MCF 10A (cell line): Measurements from ENCODE around the gene UBE2D2. TPM values are rescaled to one million over a fixed set of nuclear protein-coding genes. Genes with fewer than 3 reads are reported as not detected.
"Not testable (repeated sequence)": the region's sequence is repeated elsewhere in the genome, so short reads cannot be mapped to it uniquely, and the experiment has no call there.

Experiments used
- BruUV-seq: library from RNA; stranded (reverse); fragments of 400-500 nt; replicated peaks from 2 replicates; lab custom pipeline; 2021; lab: Mats Ljungman, UMichigan
- CTCF ChIA-PET: fragments of 300-600 bp; sonication (Branson Sonifier 250); formaldehyde crosslinking; extraction: SDS; loops from one replicate; lab custom pipeline; 2021; ENCODE audit warnings: antibody characterized with exemption, inconsistent platforms; lab: Yijun Ruan, JAX
- POLR2A ChIA-PET: fragments of 300-600, 350-650 bp; sonication (Branson Sonifier 250); formaldehyde crosslinking; extraction: SDS; loops from one replicate; lab custom pipeline; 2020; ENCODE audit warnings: antibody characterized with exemption, inconsistent platforms; lab: Yijun Ruan, JAX
- DNase-seq: peaks from one replicate; pipeline ENCODE4 v3.0.0-alpha.2; 2018; ENCODE audit not compliant: unreplicated experiment
- H3K27ac Mint-ChIP-seq: one replicate; pipeline ENCODE4 v1.8.0; 2022; ENCODE audit warnings: mild to moderate bottlenecking, low read depth, mixed read lengths; ENCODE audit not compliant: unreplicated experiment
- H3K27me3 Mint-ChIP-seq: one replicate; pipeline ENCODE4 v1.8.0; 2022; ENCODE audit warnings: mixed read lengths; ENCODE audit not compliant: insufficient read depth, unreplicated experiment
- H3K36me3 Mint-ChIP-seq: one replicate; pipeline ENCODE4 v1.8.0; 2022; ENCODE audit warnings: mild to moderate bottlenecking, moderate library complexity, mixed read lengths; ENCODE audit not compliant: insufficient read depth, unreplicated experiment
- H3K4me1 Mint-ChIP-seq: one replicate; pipeline ENCODE4 v1.8.0; 2022; ENCODE audit warnings: mixed read lengths; ENCODE audit not compliant: insufficient read depth, unreplicated experiment
- H3K4me3 Mint-ChIP-seq: one replicate; pipeline ENCODE4 v1.8.0; 2022; ENCODE audit warnings: mild to moderate bottlenecking, moderate library complexity, mixed read lengths; ENCODE audit not compliant: unreplicated experiment
- H3K9me3 Mint-ChIP-seq: one replicate; pipeline ENCODE4 v1.8.0; 2022; ENCODE audit warnings: mixed read lengths; ENCODE audit not compliant: unreplicated experiment
- CTCF ChIP-seq: fragments of 200-600 bp; IDR thresholded peaks from one replicate; pipeline ENCODE4 v1.8.0; 2022; ENCODE audit warnings: antibody characterized with exemption, mild to moderate bottlenecking; ENCODE audit not compliant: unreplicated experiment
- intact Hi-C: fragments of 100-400 bp; cut with micrococcal nuclease; formaldehyde crosslinking; loops from 2 replicates; pipeline ENCODE4 v1.14.1; 2022
- total RNA-seq: library from RNA; stranded (reverse); gene quantifications from 2 replicates; pipeline ENCODE4 v1.2.3, GENCODE V29; 2022

UBE2D2 gene
- total RNA-seq, 1 experiment from 2014 or later, result 306 TPM

DNA sequence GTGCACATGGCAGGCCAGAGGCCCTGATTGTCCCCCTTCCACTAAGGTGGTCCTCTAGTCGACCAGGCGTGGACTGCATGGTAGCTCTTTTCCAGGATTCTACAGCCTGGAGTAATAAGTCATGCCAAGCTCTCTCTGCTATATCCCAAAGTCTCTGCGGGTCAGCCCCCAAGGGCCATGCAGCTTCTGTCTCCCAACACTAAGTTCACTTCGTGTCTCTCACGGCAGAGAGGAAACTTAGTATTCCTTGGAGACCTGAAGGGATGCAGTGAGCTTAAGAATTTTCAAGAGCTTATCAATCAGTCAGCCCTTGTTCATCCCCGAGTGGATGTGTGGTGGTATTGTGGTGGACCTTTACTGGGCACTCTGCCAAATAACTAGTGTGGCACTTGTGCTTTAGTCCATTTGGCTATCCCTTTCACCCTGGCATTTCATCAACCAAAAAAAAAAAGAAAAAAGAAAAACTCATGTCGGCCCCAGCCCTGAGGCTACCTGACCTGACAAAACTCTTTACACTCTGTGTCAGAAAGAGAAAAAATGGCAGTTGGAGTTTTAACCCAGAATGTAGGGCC, 33.2 kb upstream of the UBE2D2 start:
- H3K4me1 Mint-ChIP-seq, H3K4me3 Mint-ChIP-seq, BruUV-seq, H3K36me3 Mint-ChIP-seq, intact Hi-C loops, H3K27ac Mint-ChIP-seq, H3K27me3 Mint-ChIP-seq, H3K9me3 Mint-ChIP-seq, DNase-seq: not testable (repeated sequence)
- POLR2A ChIA-PET, result interaction anchor here (1.1 kb wide), 1 partner anchor 11 kb away, joined by 4 read pairs; no protein-coding TSS in a partner anchor
- CTCF ChIA-PET, result interaction anchor here (1.2 to 1.8 kb wide), 3 partner anchors 14 to 106 kb away, joined by 3 to 6 read pairs (median 5); no protein-coding TSS in a partner anchor

GRCh38 chr5:139528695-139529094, 32.4 kb upstream of the UBE2D2 start:
- DNase-seq, intact Hi-C loops, H3K4me1 Mint-ChIP-seq, H3K27me3 Mint-ChIP-seq, H3K27ac Mint-ChIP-seq, H3K36me3 Mint-ChIP-seq, H3K9me3 Mint-ChIP-seq, BruUV-seq, H3K4me3 Mint-ChIP-seq: not testable (repeated sequence)
- ChIA-PET POLR2A (interaction anchor here (1.1 kb wide), 1 partner anchor 11 kb away, joined by 4 read pairs; no protein-coding TSS in a partner anchor), CTCF (interaction anchor here (0.5 to 1.8 kb wide), 3 partner anchors 15 to 120 kb away, joined by 3 to 6 read pairs (median 5); no protein-coding TSS in a partner anchor)

DNA sequence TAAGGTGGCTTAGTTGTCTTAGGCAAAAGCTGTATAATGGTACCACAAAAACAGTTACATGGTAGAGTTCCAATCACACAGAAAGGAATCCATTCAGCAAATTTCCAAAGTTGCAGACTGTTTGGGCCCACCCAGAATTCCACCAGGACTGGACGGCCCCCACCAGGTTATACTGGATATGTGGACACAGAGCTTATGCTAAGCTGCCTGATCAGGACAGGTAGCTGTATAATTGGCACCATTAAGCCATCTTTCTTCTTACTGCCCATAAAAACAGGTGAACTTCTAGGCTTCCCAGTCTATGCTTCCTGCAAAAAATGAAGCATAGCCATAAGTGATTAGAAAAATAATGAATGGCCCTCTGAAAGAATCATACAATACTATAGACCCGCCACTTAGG, 31.1 kb upstream of the UBE2D2 start:
- H3K36me3 Mint-ChIP-seq, BruUV-seq, H3K4me3 Mint-ChIP-seq, POLR2A ChIA-PET, H3K27ac Mint-ChIP-seq, H3K4me1 Mint-ChIP-seq, H3K9me3 Mint-ChIP-seq, intact Hi-C loops, H3K27me3 Mint-ChIP-seq, DNase-seq: not testable (repeated sequence)
- CTCF ChIA-PET, result interaction anchor here (0.6 to 0.9 kb wide), 3 partner anchors 20 to 209 kb away, joined by 3 read pairs; no protein-coding TSS in a partner anchor

- no peak for DNase-seq
- ChIA-PET POLR2A (interaction anchor here (0.7 kb wide), 1 partner anchor 50 kb away, joined by 3 read pairs; no protein-coding TSS in a partner anchor), CTCF (interaction anchor here (0.6 to 0.9 kb wide), 4 partner anchors 11 to 86 kb away, joined by 3 to 4 read pairs (median 4); no protein-coding TSS in a partner anchor)
- Mint-ChIP-seq H3K36me3 (no peaks in the 10 kb centered on the region), H3K9me3 (no peaks in the 10 kb centered on the region), H3K27me3 (no peaks in the 10 kb centered on the region), H3K4me3 (no peak overlapping the region), H3K4me1 (no peaks in the 10 kb centered on the region), H3K27ac (no peak overlapping the region)
- TF ChIP-seq CTCF, result no peak
- intact Hi-C loops, result no loop called here
- BruUV-seq, result no TSS peak
These were observed 29.4 kb upstream of the UBE2D2 start for GRCh38 chr5:139531772-139532169.

DNA sequence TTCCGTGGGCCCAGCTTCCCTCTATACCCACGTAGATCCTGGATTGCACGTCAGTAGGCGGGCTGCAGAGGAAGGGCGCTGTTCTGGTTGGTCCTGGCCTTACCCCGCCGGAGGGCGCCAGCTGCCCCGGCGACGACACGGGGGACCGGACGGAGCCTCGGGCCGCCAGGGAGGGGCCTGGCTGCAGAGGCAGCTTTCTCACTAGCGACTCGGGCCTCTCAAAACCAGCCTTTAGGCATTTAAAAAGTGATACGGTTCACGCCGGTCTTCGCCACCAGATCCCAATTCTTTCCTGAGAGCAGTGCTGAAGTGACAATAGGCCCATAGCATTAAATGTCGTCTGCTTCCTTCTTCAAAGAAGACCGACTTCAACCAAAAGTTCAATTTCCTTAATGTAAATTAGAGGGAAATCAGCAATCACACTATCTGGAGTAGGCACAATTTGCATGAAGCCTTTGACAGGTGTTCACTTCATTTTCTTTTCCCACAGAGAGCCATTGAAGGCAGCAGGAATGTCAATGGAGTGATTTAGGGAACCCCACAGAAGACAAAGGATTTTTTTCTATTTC, 17.6 kb upstream of the UBE2D2 start:
- no peak for TF ChIP-seq CTCF
- BruUV-seq, result no TSS peak
- POLR2A ChIA-PET, result no interaction called here
- Mint-ChIP-seq H3K4me3 (no peak overlapping the region), H3K36me3 (no peaks in the 10 kb centered on the region), H3K27ac (no peak overlapping the region), H3K27me3 (no peaks in the 10 kb centered on the region), H3K9me3 (no peaks in the 10 kb centered on the region), H3K4me1 (no peaks in the 10 kb centered on the region)
- intact Hi-C loops, result no loop called here
- CTCF ChIA-PET, result interaction anchor here (0.5 kb wide), 2 partner anchors 222 to 416 kb away, joined by 4 to 9 read pairs; no protein-coding TSS in a partner anchor
- no peak for DNase-seq

- H3K36me3 Mint-ChIP-seq, H3K27me3 Mint-ChIP-seq, H3K4me1 Mint-ChIP-seq, H3K27ac Mint-ChIP-seq, intact Hi-C loops, H3K4me3 Mint-ChIP-seq, DNase-seq, H3K9me3 Mint-ChIP-seq, BruUV-seq: not testable (repeated sequence)
- ChIA-PET POLR2A (interaction anchor here (1.0 kb wide), 1 partner anchor 10 kb away, joined by 5 read pairs; no protein-coding TSS in a partner anchor), CTCF (interaction anchor here (0.6 kb wide), 1 partner anchor 89 kb away, joined by 6 read pairs; no protein-coding TSS in a partner anchor)
These were observed 14.5 kb upstream of the UBE2D2 start for GRCh38 chr5:139546593-139546992.
